Mesodermal cell (in vitro differentiated cells): ENCODE data around the gene KCNT2.
"Not testable (repeated sequence)": the region's sequence is repeated elsewhere in the genome, so short reads cannot be mapped to it uniquely, and the experiment has no call there.

Experiments used
- H3K27ac ChIP-seq: 2 replicates; pipeline ENCODE4 v1.7.0; 2013; ENCODE audit warnings: mild to moderate bottlenecking, low read depth, low read length, moderate library complexity; ENCODE audit not compliant: severe bottlenecking
- H3K36me3 ChIP-seq: 2 replicates; pipeline ENCODE4 v1.7.1; 2013; ENCODE audit warnings: mild to moderate bottlenecking, low read length, moderate library complexity; ENCODE audit not compliant: control insufficient read depth, insufficient read depth
- H3K4me1 ChIP-seq: one replicate; pipeline ENCODE4 v1.7.1; 2013; ENCODE audit warnings: mild to moderate bottlenecking, low read length; ENCODE audit not compliant: insufficient read depth, control insufficient read depth, poor library complexity, severe bottlenecking
- H3K4me3 ChIP-seq: 2 replicates; pipeline ENCODE4 v1.7.0; 2013; ENCODE audit warnings: low read length, control low read depth, mild to moderate bottlenecking; ENCODE audit not compliant: insufficient read depth, poor library complexity, severe bottlenecking; ENCODE audit errors: extremely low read depth
- H3K9me3 ChIP-seq: 2 replicates; pipeline ENCODE4 v1.7.1; 2013; ENCODE audit warnings: mild to moderate bottlenecking, low read length, moderate library complexity; ENCODE audit not compliant: control insufficient read depth
- WGBS, 2 experiments: methylation state at CpG; one replicate each; pipeline ENCODE4 v1.1.5; 2013; ENCODE audit warnings: missing lambda C conversion rate in 2 of 2; ENCODE audit not compliant: insufficient coverage in 2 of 2; 5-methylcytosine and 5-hydroxymethylcytosine counted together

The KCNT2 gene

GRCh38 chr1:196302981-196303380 lies 305.3 kb downstream of the KCNT2 start:
- Histone ChIP-seq H3K4me3 (no peak overlapping the region), H3K36me3 (no peaks in the 10 kb centered on the region), H3K27ac (no peak overlapping the region), H3K4me1 (no peaks in the 10 kb centered on the region), H3K9me3 (no peaks in the 10 kb centered on the region)

- Histone ChIP-seq H3K4me1 (no peaks in the 10 kb centered on the region), H3K9me3 (no peaks in the 10 kb centered on the region), H3K36me3 (no peaks in the 10 kb centered on the region), H3K4me3 (no peak overlapping the region), H3K27ac (no peak overlapping the region)
- no CpG with 5 or more reads among the region's 1 CpG for WGBS, 2 experiments
Measured at GRCh38 chr1:196302420-196302819, 305.8 kb downstream of the KCNT2 start.

- Histone ChIP-seq H3K4me1 (no peaks in the 10 kb centered on the region), H3K4me3 (no peak overlapping the region), H3K27ac (no peak overlapping the region), H3K36me3 (no peaks in the 10 kb centered on the region), H3K9me3 (no peaks in the 10 kb centered on the region)
Measured at GRCh38 chr1:196295766-196296165, 312.5 kb downstream of the KCNT2 start.

- peaks cover 3% of the 10 kb centered on the region for H3K36me3 ChIP-seq
- 94% methylated on average over 2 of the region's 3 CpGs; no CpG with 5 or more reads in 1 of the 2 experiments for WGBS, 2 experiments
- H3K27ac ChIP-seq, result no peak overlapping the region
- H3K4me1 ChIP-seq, result no peaks in the 10 kb centered on the region
- no peaks in the 10 kb centered on the region for H3K9me3 ChIP-seq
- H3K4me3 ChIP-seq, result no peak overlapping the region
Measured at GRCh38 chr1:196278816-196279215, 329.4 kb downstream of the KCNT2 start.

GRCh38 chr1:196277860-196278259 lies 330.4 kb downstream of the KCNT2 start:
- H3K27ac ChIP-seq, result no peak overlapping the region
- no peaks in the 10 kb centered on the region for H3K4me1 ChIP-seq
- peaks cover 3% of the 10 kb centered on the region for H3K36me3 ChIP-seq
- no peaks in the 10 kb centered on the region for H3K9me3 ChIP-seq
- H3K4me3 ChIP-seq, result no peak overlapping the region

GRCh38 chr1:196271212-196271947 lies 336.9 kb downstream of the KCNT2 start:
- Histone ChIP-seq H3K9me3 (no peaks in the 10 kb centered on the region), H3K4me3 (no peak overlapping the region), H3K4me1 (no peaks in the 10 kb centered on the region), H3K27ac (no peak overlapping the region), H3K36me3 (no peaks in the 10 kb centered on the region)
- WGBS, 2 experiments, result 100% methylated on average over 1 to 3 of the region's 6 CpGs

- no CpG with 5 or more reads among the region's 4 CpGs for WGBS, 2 experiments
- not testable (repeated sequence) for H3K27ac ChIP-seq, H3K36me3 ChIP-seq, H3K4me3 ChIP-seq, H3K9me3 ChIP-seq, H3K4me1 ChIP-seq
Measured at GRCh38 chr1:196263086-196263485, 345.2 kb downstream of the KCNT2 start.

GRCh38 chr1:196260270-196260669 lies 348.0 kb downstream of the KCNT2 start:
- H3K27ac ChIP-seq, result no peak overlapping the region
- no peaks in the 10 kb centered on the region for H3K36me3 ChIP-seq
- H3K4me3 ChIP-seq, result no peak overlapping the region
- H3K4me1 ChIP-seq, result no peaks in the 10 kb centered on the region
- H3K9me3 ChIP-seq, result no peaks in the 10 kb centered on the region

- Histone ChIP-seq H3K36me3 (no peaks in the 10 kb centered on the region), H3K9me3 (no peaks in the 10 kb centered on the region), H3K27ac (no peak overlapping the region), H3K4me1 (no peaks in the 10 kb centered on the region), H3K4me3 (no peak overlapping the region)
- WGBS, 2 experiments, result no CpG with 5 or more reads among the region's 2 CpGs
Measured at GRCh38 chr1:196259316-196259715, 348.9 kb downstream of the KCNT2 start.

GRCh38 chr1:196255762-196256161 lies 352.5 kb downstream of the KCNT2 start:
- no peak overlapping the region for H3K4me3 ChIP-seq
- no peaks in the 10 kb centered on the region for H3K36me3 ChIP-seq
- H3K9me3 ChIP-seq, result no peaks in the 10 kb centered on the region
- H3K4me1 ChIP-seq, result no peaks in the 10 kb centered on the region
- no peak overlapping the region for H3K27ac ChIP-seq

GRCh38 chr1:196229546-196229945 lies 378.7 kb downstream of the KCNT2 start:
- no peak overlapping the region for H3K4me3 ChIP-seq
- H3K9me3 ChIP-seq, result no peaks in the 10 kb centered on the region
- H3K36me3 ChIP-seq, result no peaks in the 10 kb centered on the region
- H3K27ac ChIP-seq, result no peak overlapping the region
- no peaks in the 10 kb centered on the region for H3K4me1 ChIP-seq

- Histone ChIP-seq H3K36me3 (no peaks in the 10 kb centered on the region), H3K4me3 (no peak overlapping the region), H3K4me1 (no peaks in the 10 kb centered on the region), H3K27ac (no peak overlapping the region), H3K9me3 (no peaks in the 10 kb centered on the region)
- WGBS, 2 experiments, result 100% methylated on average over 1 of the region's 2 CpGs
Measured at GRCh38 chr1:196214866-196215265, 393.4 kb downstream of the KCNT2 start.
